Naive thymus-derived CD4-positive, alpha-beta T cell (primary cell): ENCODE results near the gene LMBR1. TPM values are rescaled to one million over a fixed set of nuclear protein-coding genes. Genes with fewer than 3 reads are reported as not detected.
"Not testable (repeated sequence)": the region's sequence is repeated elsewhere in the genome, so short reads cannot be mapped to it uniquely, and the experiment has no call there.

ENCODE experiments used
- ATAC-seq: fragments of 150-1000 bp; cut with Tn5 transposase; 2 replicates; pipeline ENCODE4 v1.10.0; 2021; ENCODE audit warnings: mild to moderate bottlenecking, moderate library complexity
- CTCF ChIA-PET: fragments of 350-600 bp; sonication (Branson Sonifier 250); formaldehyde crosslinking; loops from one replicate; lab custom pipeline; 2021; ENCODE audit warnings: antibody characterized with exemption; lab: Charles Lee
- POLR2A ChIA-PET: fragments of 350-600 bp; sonication (Branson Sonifier 250); formaldehyde crosslinking; loops from one replicate; lab custom pipeline; 2021; ENCODE audit warnings: antibody characterized with exemption, inconsistent platforms; lab: Charles Lee
- DNase-seq, 9 donors: peaks; one replicate each; pipeline versions ENCODE4 v3.0.0 to v3.0.0-alpha.2; 2020 to 2022; ENCODE audit warnings: mixed read lengths in 1 of 9
- H3K27ac ChIP-seq: one replicate; pipeline ENCODE4 v1.7.0; 2013; ENCODE audit warnings: mild to moderate bottlenecking, low read depth, low read length, moderate library complexity
- H3K27me3 ChIP-seq, 2 donors: one replicate each; pipeline ENCODE4 v1.7.0; 2013; ENCODE audit warnings: low read length in 2 of 2, mild to moderate bottlenecking in 2 of 2, moderate library complexity in 2 of 2; ENCODE audit not compliant: control insufficient read depth in 2 of 2, insufficient read depth in 2 of 2
- H3K36me3 ChIP-seq, 3 experiments: 1 replicate in 2 of 3; 2 replicates in 1 of 3; pipeline ENCODE4 v1.7.0; 2013; ENCODE audit warnings: low read length in 3 of 3, mild to moderate bottlenecking in 3 of 3, moderate library complexity in 1 of 3; ENCODE audit not compliant: insufficient read depth in 3 of 3, control insufficient read depth in 2 of 3
- H3K4me1 ChIP-seq, 2 donors: one replicate each; pipeline ENCODE4 v1.7.0; 2013; ENCODE audit warnings: low read length in 2 of 2, mild to moderate bottlenecking in 2 of 2, moderate library complexity in 1 of 2; ENCODE audit not compliant: control insufficient read depth in 2 of 2, insufficient read depth in 2 of 2
- H3K4me3 ChIP-seq: 2 replicates; pipeline ENCODE4 v1.7.0; 2013; ENCODE audit warnings: mild to moderate bottlenecking, low read length
- H3K9me3 ChIP-seq, 3 experiments: 1 replicate in 2 of 3; 2 replicates in 1 of 3; pipeline ENCODE4 v1.7.0; 2013; ENCODE audit warnings: low read length in 3 of 3; ENCODE audit not compliant: control insufficient read depth in 2 of 3
- H3K27ac Mint-ChIP-seq, 9 donors: one replicate each; pipeline ENCODE4 v1.8.0; 2020 to 2022; ENCODE audit warnings: mixed read lengths in 9 of 9, mild to moderate bottlenecking in 8 of 9, moderate library complexity in 5 of 9, inconsistent platforms in 2 of 9
- H3K27me3 Mint-ChIP-seq, 5 donors: one replicate each; pipeline ENCODE4 v1.8.0; 2021 to 2022; ENCODE audit warnings: mixed read lengths in 5 of 5, mild to moderate bottlenecking in 1 of 5
- H3K36me3 Mint-ChIP-seq, 5 donors: one replicate each; pipeline ENCODE4 v1.8.0; 2020 to 2022; ENCODE audit warnings: mixed read lengths in 5 of 5, mild to moderate bottlenecking in 3 of 5, inconsistent platforms in 1 of 5
- H3K4me1 Mint-ChIP-seq, 7 donors: one replicate each; pipeline ENCODE4 v1.8.0; 2020 to 2022; ENCODE audit warnings: mixed read lengths in 7 of 7, mild to moderate bottlenecking in 3 of 7, inconsistent platforms in 1 of 7
- H3K4me3 Mint-ChIP-seq, 10 donors: one replicate each; pipeline ENCODE4 v1.8.0; 2020 to 2022; ENCODE audit warnings: mild to moderate bottlenecking in 10 of 10, mixed read lengths in 10 of 10, moderate library complexity in 6 of 10, inconsistent platforms in 2 of 10
- H3K9me3 Mint-ChIP-seq, 11 donors: one replicate each; pipeline ENCODE4 v1.8.0; 2020 to 2022; ENCODE audit warnings: mixed read lengths in 11 of 11, mild to moderate bottlenecking in 4 of 11, inconsistent platforms in 1 of 11, moderate library complexity in 1 of 11
- intact Hi-C, 2 donors: fragments of 100-400 bp; cut with micrococcal nuclease; formaldehyde crosslinking; loops; one replicate each; pipeline ENCODE4 v1.15.1; 2023
- polyA plus RNA-seq, 2 donors: library from polyadenylated mRNA; unstranded; fragments of 300-500 nt; fragmentation: Illumina TruSeq; gene quantifications; one replicate each; pipeline ENCODE4 v1.2.3, GENCODE V29; 2021
- total RNA-seq, 6 experiments: library from RNA in 5 of 6; stranded (reverse) in 5 of 6; gene quantifications; 1 replicate in 5 of 6; 2 replicates in 1 of 6; pipeline ENCODE4 v1.2.3 and lab custom pipeline; 2021 to 2026

The LMBR1 gene
- total and polyA plus RNA-seq, 7 experiments from 2014 or later, result 34.5 to 101 (median 63.3) TPM

- H3K36me3 ChIP-seq, intact Hi-C loops, H3K27me3 Mint-ChIP-seq, CTCF ChIA-PET, H3K27me3 ChIP-seq, H3K4me3 Mint-ChIP-seq, POLR2A ChIA-PET, H3K4me1 Mint-ChIP-seq, H3K4me3 ChIP-seq, H3K27ac Mint-ChIP-seq, DNase-seq, H3K4me1 ChIP-seq, H3K27ac ChIP-seq, ATAC-seq: not testable (repeated sequence)
- H3K9me3 ChIP-seq, result peaks cover 0 to 18% (median 0%) of the 10 kb centered on the region in 3 experiments
- Mint-ChIP-seq H3K36me3 (peaks cover 25 to 77% (median 71%) of the 10 kb centered on the region in 5 donors), H3K9me3 (peaks cover 0 to 70% (median 32%) of the 10 kb centered on the region in 11 donors)
These were observed 194.5 kb downstream of the LMBR1 start for GRCh38 chr7:156698512-156698911.

DNA sequence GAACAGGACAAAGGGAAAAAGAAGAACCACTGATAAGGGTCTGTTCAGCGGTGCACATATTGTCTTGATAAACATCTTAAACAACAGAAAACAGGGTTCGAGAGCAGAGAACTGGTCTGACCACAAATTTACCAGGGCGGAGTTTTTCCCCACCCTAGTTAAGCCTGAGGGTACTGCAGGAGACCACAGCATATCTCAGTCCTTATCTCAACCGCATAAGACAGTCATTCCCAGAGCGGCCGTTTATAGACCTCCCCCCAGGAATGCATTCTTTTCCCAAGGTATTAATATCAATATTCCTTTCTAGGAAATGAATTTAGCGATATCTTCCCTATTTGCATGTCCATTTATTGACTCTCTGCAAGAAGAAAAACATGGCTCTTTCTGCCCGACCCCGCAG is 195.7 kb downstream of the LMBR1 start:
- H3K4me1 Mint-ChIP-seq, CTCF ChIA-PET, H3K27me3 ChIP-seq, H3K27me3 Mint-ChIP-seq, H3K4me3 Mint-ChIP-seq, H3K27ac Mint-ChIP-seq, H3K9me3 ChIP-seq, intact Hi-C loops, H3K36me3 ChIP-seq, H3K27ac ChIP-seq, POLR2A ChIA-PET, H3K4me3 ChIP-seq, ATAC-seq, DNase-seq, H3K4me1 ChIP-seq: not testable (repeated sequence)
- peaks cover 26 to 80% (median 73%) of the 10 kb centered on the region in 5 donors for H3K36me3 Mint-ChIP-seq
- H3K9me3 Mint-ChIP-seq, result peaks cover 0 to 67% (median 26%) of the 10 kb centered on the region in 11 donors

DNA sequence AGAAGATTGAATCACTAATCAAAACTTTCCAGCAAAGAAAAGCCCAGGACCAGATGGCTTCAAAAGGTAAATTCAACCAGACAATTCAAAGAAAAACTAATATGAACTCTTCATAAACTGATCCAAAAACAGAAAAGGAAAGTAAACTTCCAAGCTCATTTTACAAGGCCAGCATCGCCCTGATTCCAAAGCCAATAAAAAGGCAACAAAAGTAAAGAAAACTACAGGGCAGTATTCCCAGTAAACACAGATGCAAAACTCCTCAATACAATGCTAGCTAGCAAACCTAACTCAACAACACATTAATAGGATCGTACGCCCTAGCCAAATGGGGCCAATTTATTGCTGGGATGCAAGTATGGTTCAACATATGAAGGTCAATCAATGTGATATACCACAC is 199.4 kb downstream of the LMBR1 start:
- H3K27me3 ChIP-seq, result no peaks in the 10 kb centered on the region

GRCh38 chr7:156692849-156693248 is 200.1 kb downstream of the LMBR1 start:
- ATAC-seq (no peak), DNase-seq (no peak)
- no peaks in the 10 kb centered on the region for H3K4me1 ChIP-seq
- no peak overlapping the region for H3K4me3 ChIP-seq
- H3K27me3 Mint-ChIP-seq, result no peaks in the 10 kb centered on the region
- H3K36me3 ChIP-seq, result no peaks in the 10 kb centered on the region
- no peak overlapping the region for H3K27ac Mint-ChIP-seq
- no peak overlapping the region for H3K4me3 Mint-ChIP-seq
- H3K4me1 Mint-ChIP-seq, result peaks cover 0 to 8% (median 4%) of the 10 kb centered on the region in 7 donors
- H3K27me3 ChIP-seq, result no peaks in the 10 kb centered on the region
- peaks cover 14 to 61% (median 42%) of the 10 kb centered on the region in 5 donors for H3K36me3 Mint-ChIP-seq
- ChIA-PET POLR2A (no interaction called here), CTCF (no interaction called here)
- intact Hi-C loops, result no loop called here
- H3K9me3 Mint-ChIP-seq, result peaks cover 0 to 40% (median 19%) of the 10 kb centered on the region in 11 donors
- no peak overlapping the region for H3K27ac ChIP-seq
- H3K9me3 ChIP-seq, result peaks cover 0 to 7% (median 0%) of the 10 kb centered on the region in 3 experiments

More for the DNA sequence above, 199.4 kb downstream of the LMBR1 start:
- Histone ChIP-seq H3K36me3 (no peaks in the 10 kb centered on the region), H3K27ac (no peak overlapping the region), H3K4me1 (no peaks in the 10 kb centered on the region), H3K4me3 (no peak overlapping the region), H3K9me3 (peaks cover 0 to 9% (median 0%) of the 10 kb centered on the region in 3 experiments)
- Mint-ChIP-seq H3K4me1 (peaks cover 0 to 8% (median 4%) of the 10 kb centered on the region in 7 donors), H3K27me3 (no peaks in the 10 kb centered on the region), H3K9me3 (peaks cover 0 to 46% (median 19%) of the 10 kb centered on the region in 11 donors), H3K36me3 (peaks cover 14 to 65% (median 48%) of the 10 kb centered on the region in 5 donors), H3K27ac (no peak overlapping the region), H3K4me3 (no peak overlapping the region)
- ChIA-PET POLR2A (no interaction called here), CTCF (no interaction called here)
- DNase-seq, result no peak
- no peak for ATAC-seq
- intact Hi-C loops, result no loop called here

GRCh38 chr7:156691764-156692163 is 201.2 kb downstream of the LMBR1 start:
- CTCF ChIA-PET, result no interaction called here
- no peaks in the 10 kb centered on the region for H3K36me3 ChIP-seq
- no peaks in the 10 kb centered on the region for H3K27me3 Mint-ChIP-seq
- no peaks in the 10 kb centered on the region for H3K27me3 ChIP-seq
- no peak overlapping the region for H3K4me3 Mint-ChIP-seq
- DNase-seq (no peak), ATAC-seq (no peak)
- H3K36me3 Mint-ChIP-seq, result peaks cover 11 to 54% (median 31%) of the 10 kb centered on the region in 5 donors
- no peaks in the 10 kb centered on the region for H3K9me3 ChIP-seq
- no peak overlapping the region for H3K27ac Mint-ChIP-seq
- H3K27ac ChIP-seq, result no peak overlapping the region
- intact Hi-C loops, result no loop called here
- H3K4me1 ChIP-seq, result no peaks in the 10 kb centered on the region
- peaks cover 0 to 8% (median 4%) of the 10 kb centered on the region in 7 donors for H3K4me1 Mint-ChIP-seq
- POLR2A ChIA-PET, result no interaction called here
- H3K9me3 Mint-ChIP-seq, result peaks cover 0 to 30% (median 10%) of the 10 kb centered on the region in 11 donors
- H3K4me3 ChIP-seq, result no peak overlapping the region

- CTCF ChIA-PET, result no interaction called here
- Mint-ChIP-seq H3K27me3 (no peaks in the 10 kb centered on the region), H3K4me1 (peaks cover 0 to 5% (median 0%) of the 10 kb centered on the region in 7 donors), H3K27ac (peak overlapping the region in 1 of 9 donors; percentile 70), H3K4me3 (no peak overlapping the region), H3K9me3 (no peaks in the 10 kb centered on the region), H3K36me3 (peaks cover 3 to 36% (median 8%) of the 10 kb centered on the region in 5 donors)
- Histone ChIP-seq H3K36me3 (peaks cover 0 to 36% (median 5%) of the 10 kb centered on the region in 3 experiments), H3K27ac (no peak overlapping the region), H3K4me3 (no peak overlapping the region), H3K27me3 (no peaks in the 10 kb centered on the region), H3K4me1 (no peaks in the 10 kb centered on the region), H3K9me3 (no peaks in the 10 kb centered on the region)
- ATAC-seq, result no peak
- intact Hi-C loops, result no loop called here
- POLR2A ChIA-PET, result no interaction called here
- DNase-seq, result no peak
These were observed 208.3 kb downstream of the LMBR1 start for GRCh38 chr7:156684661-156685060.

GRCh38 chr7:156684251-156684650 is 208.7 kb downstream of the LMBR1 start:
- ATAC-seq (no peak), DNase-seq (no peak)
- no peak overlapping the region for H3K27ac ChIP-seq
- no peaks in the 10 kb centered on the region for H3K9me3 Mint-ChIP-seq
- H3K4me3 ChIP-seq, result no peak overlapping the region
- no peaks in the 10 kb centered on the region for H3K9me3 ChIP-seq
- H3K4me1 ChIP-seq, result no peaks in the 10 kb centered on the region
- H3K4me1 Mint-ChIP-seq, result peaks cover 0 to 10% (median 0%) of the 10 kb centered on the region in 7 donors
- intact Hi-C loops, result no loop called here
- H3K4me3 Mint-ChIP-seq, result no peak overlapping the region
- ChIA-PET POLR2A (no interaction called here), CTCF (no interaction called here)
- peaks cover 3 to 40% (median 10%) of the 10 kb centered on the region in 5 donors for H3K36me3 Mint-ChIP-seq
- no peaks in the 10 kb centered on the region for H3K27me3 ChIP-seq
- H3K27me3 Mint-ChIP-seq, result no peaks in the 10 kb centered on the region
- peaks cover 0 to 40% (median 5%) of the 10 kb centered on the region in 3 experiments for H3K36me3 ChIP-seq
- peak overlapping the region in 2 of 9 donors; percentile 20 to 70 for H3K27ac Mint-ChIP-seq
